Keratinocyte (primary cell): Measurements from ENCODE around the gene SHISA9.

Source experiments
- CTCF ChIP-seq, 3 experiments: IDR thresholded peaks in 1 of 3; conservative IDR thresholded peaks in 1 of 3; optimal IDR thresholded peaks in 1 of 3; 2 replicates in 2 of 3; 3 replicates in 1 of 3; pipeline versions ENCODE3 to v1.5.1; 2011; ENCODE audit warnings: low read length in 3 of 3, mild to moderate bottlenecking in 3 of 3, moderate library complexity in 2 of 3, control low read depth in 1 of 3, inconsistent platforms in 1 of 3; ENCODE audit not compliant: insufficient read depth in 2 of 3; ENCODE audit errors: extremely low read depth in 1 of 3
- EZH2 ChIP-seq: IDR thresholded peaks from one replicate; pipeline ENCODE4 v1.6.1; 2012; ENCODE audit warnings: inconsistent platforms, mild to moderate bottlenecking, low read length, moderate library complexity

- TF ChIP-seq CTCF (optimal IDR thresholded peaks at IDR 0.05 in 1 of 3, IDR thresholded peaks at IDR 0.05 in 1 of 3, conservative IDR thresholded peaks at IDR 0.05 in 1 of 3; ENCODE audit: extremely low read depth in 1 of 3, insufficient read depth in 2 of 3, low read length in 3 of 3), result no peak
- TF ChIP-seq EZH2, result no peak
Observed at GRCh38 chr16:13108126-13108525, 206.7 kb downstream of the SHISA9 start.
